NOMO-1 (cell line): ENCODE measurements around the gene TENM3.

Experiments
- DNase-seq, 2 experiments: peaks; one replicate each; lab custom pipeline; 2025; ENCODE audit not compliant: unreplicated experiment in 2 of 2; lab: John Stamatoyannopoulos, UW

TENM3 gene

GRCh38 chr4:182647646-182648300 lies 404.6 kb downstream of the TENM3 start:
- no peak for DNase-seq

GRCh38 chr4:182648766-182649165 lies 405.6 kb downstream of the TENM3 start:
- no peak for DNase-seq

- no peak for DNase-seq
These were observed 406.7 kb downstream of the TENM3 start for GRCh38 chr4:182649698-182650477.

- DNase-seq, result no peak
These were observed 410.4 kb downstream of the TENM3 start for GRCh38 chr4:182653596-182653995.

- DNase-seq, result no peak
These were observed 412.1 kb downstream of the TENM3 start for GRCh38 chr4:182655340-182655739.

- DNase-seq, result no peak
These were observed 419.3 kb downstream of the TENM3 start for GRCh38 chr4:182662551-182662950.

GRCh38 chr4:182671231-182671630 lies 428.0 kb downstream of the TENM3 start:
- no peak for DNase-seq

- no peak for DNase-seq
These were observed 428.5 kb downstream of the TENM3 start for GRCh38 chr4:182671749-182672148.

- DNase-seq, result no peak
These were observed 435.4 kb downstream of the TENM3 start for GRCh38 chr4:182678590-182678989.

GRCh38 chr4:182679533-182679932 lies 436.3 kb downstream of the TENM3 start:
- no peak for DNase-seq

- DNase-seq, result no peak
These were observed 437.0 kb downstream of the TENM3 start for GRCh38 chr4:182680234-182680653.

- no peak for DNase-seq
These were observed 440.5 kb downstream of the TENM3 start for GRCh38 chr4:182683661-182684060.

GRCh38 chr4:182684796-182685195 lies 441.6 kb downstream of the TENM3 start:
- no peak for DNase-seq

GRCh38 chr4:182688081-182688480 lies 444.9 kb downstream of the TENM3 start:
- DNase-seq, result no peak

- no peak for DNase-seq
These were observed 451.3 kb downstream of the TENM3 start for GRCh38 chr4:182694551-182694950.

- no peak for DNase-seq
These were observed 451.8 kb downstream of the TENM3 start for GRCh38 chr4:182695009-182695408.

- DNase-seq, result no peak
These were observed 452.6 kb downstream of the TENM3 start for GRCh38 chr4:182695842-182696241.

GRCh38 chr4:182697094-182697493 lies 453.9 kb downstream of the TENM3 start:
- no peak for DNase-seq

- DNase-seq, result no peak
These were observed 455.0 kb downstream of the TENM3 start for GRCh38 chr4:182698212-182698611.

GRCh38 chr4:182699201-182699600 lies 456.0 kb downstream of the TENM3 start:
- DNase-seq, result no peak

- DNase-seq, result no peak
These were observed 456.6 kb downstream of the TENM3 start for GRCh38 chr4:182699795-182700194.
